ENCODE results near the gene BACE1-AS. TPM values are rescaled to one million over a fixed set of nuclear protein-coding genes. Genes with fewer than 3 reads are reported as not detected.
A peak's percentile ranks its signal among the peaks of the same experiment; 100 is the strongest.

BACE1-AS gene
- total and polyA plus RNA-seq, 4 donors: 1.9 to 9.5 (median 5.9) TPM

DNA sequence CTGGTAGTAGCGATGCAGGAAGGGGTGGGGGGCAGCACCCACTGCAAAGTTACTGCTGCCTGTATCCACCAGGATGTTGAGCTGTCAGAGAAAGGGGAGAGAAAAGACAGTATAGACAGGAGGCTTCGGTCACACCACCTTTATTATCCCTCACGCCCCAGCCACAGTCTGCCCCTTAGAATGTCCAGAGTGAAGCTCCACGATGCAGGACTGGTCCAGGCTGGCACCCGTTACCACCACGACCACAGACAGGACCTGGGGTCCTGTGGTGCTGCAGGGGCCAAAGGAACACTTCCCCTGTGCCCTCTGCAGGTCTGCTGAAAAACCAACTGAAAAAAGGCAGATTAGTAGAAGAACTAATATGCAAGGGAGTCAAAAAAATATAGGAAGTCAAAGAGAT is 5.7 kb downstream of the BACE1-AS start:
- no peak overlapping the region for H3K4me3 ChIP-seq
- no peak for ATAC-seq (ENCODE audit: insufficient read depth, low FRiP score)
- H3K9me3 ChIP-seq (ENCODE audit: control insufficient read depth in 4 of 4, insufficient read depth in 3 of 4, low read length in 3 of 4): no peaks in the 10 kb centered on the region
- peaks cover 4 to 20% (median 6%) of the 10 kb centered on the region in 4 donors for H3K36me3 ChIP-seq (ENCODE audit: control insufficient read depth in 4 of 4, insufficient read depth in 4 of 4, low read length in 4 of 4)
- no peak overlapping the region for H3K27ac ChIP-seq (ENCODE audit: low read depth in 1 of 2, low read length in 1 of 2)
- H3K9ac ChIP-seq (ENCODE audit: insufficient read depth in 1 of 2, low read length in 2 of 2): no peak overlapping the region
- TF ChIP-seq, protein P1, sequence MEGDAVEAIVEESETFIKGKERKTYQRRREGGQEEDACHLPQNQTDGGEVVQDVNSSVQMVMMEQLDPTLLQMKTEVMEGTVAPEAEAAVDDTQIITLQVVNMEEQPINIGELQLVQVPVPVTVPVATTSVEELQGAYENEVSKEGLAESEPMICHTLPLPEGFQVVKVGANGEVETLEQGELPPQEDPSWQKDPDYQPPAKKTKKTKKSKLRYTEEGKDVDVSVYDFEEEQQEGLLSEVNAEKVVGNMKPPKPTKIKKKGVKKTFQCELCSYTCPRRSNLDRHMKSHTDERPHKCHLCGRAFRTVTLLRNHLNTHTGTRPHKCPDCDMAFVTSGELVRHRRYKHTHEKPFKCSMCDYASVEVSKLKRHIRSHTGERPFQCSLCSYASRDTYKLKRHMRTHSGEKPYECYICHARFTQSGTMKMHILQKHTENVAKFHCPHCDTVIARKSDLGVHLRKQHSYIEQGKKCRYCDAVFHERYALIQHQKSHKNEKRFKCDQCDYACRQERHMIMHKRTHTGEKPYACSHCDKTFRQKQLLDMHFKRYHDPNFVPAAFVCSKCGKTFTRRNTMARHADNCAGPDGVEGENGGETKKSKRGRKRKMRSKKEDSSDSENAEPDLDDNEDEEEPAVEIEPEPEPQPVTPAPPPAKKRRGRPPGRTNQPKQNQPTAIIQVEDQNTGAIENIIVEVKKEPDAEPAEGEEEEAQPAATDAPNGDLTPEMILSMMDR (IDR thresholded peaks at IDR 0.05; ENCODE audit: control extremely low read depth, extremely low read depth): no peak
- DNase-seq: no peak
- 87 to 93% methylated on average over 6 of the region's 6 CpGs for WGBS, 2 donors
- peaks cover 0 to 17% (median 5%) of the 10 kb centered on the region in 5 donors for H3K4me1 ChIP-seq (ENCODE audit: control insufficient read depth in 5 of 5, insufficient read depth in 5 of 5, low read length in 5 of 5)
- H3K27me3 ChIP-seq (ENCODE audit: control insufficient read depth in 3 of 3, insufficient read depth in 3 of 3, low read length in 2 of 3): no peaks in the 10 kb centered on the region

DNA sequence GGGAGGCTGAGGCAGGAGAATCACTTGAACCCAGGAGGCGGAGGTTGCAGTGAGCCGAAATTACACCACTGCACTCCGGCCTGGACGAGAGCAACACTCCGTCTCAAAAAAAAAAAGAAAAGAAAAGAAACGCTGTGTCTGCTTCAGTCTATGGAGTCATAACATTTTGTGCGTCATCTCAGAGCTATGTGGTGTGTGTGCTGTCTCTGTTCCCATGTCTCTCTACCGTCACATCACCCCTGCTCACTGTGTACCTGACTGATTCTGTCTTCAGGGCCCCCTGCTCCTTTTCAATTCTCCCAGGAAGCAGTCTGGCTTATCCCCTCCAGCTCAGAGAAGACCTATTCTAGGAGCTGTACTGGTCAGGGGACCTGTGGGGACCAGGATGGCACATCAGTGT is 7.0 kb downstream of the BACE1-AS start:
- TF ChIP-seq, protein P1 (IDR thresholded peaks at IDR 0.05; ENCODE audit: control extremely low read depth, extremely low read depth): no peak
- H3K9ac ChIP-seq (ENCODE audit: insufficient read depth in 1 of 2, low read length in 2 of 2): no peak overlapping the region
- H3K9me3 ChIP-seq (ENCODE audit: control insufficient read depth in 4 of 4, insufficient read depth in 3 of 4, low read length in 3 of 4): no peaks in the 10 kb centered on the region
- no peaks in the 10 kb centered on the region for H3K27me3 ChIP-seq (ENCODE audit: control insufficient read depth in 3 of 3, insufficient read depth in 3 of 3, low read length in 2 of 3)
- H3K4me1 ChIP-seq (ENCODE audit: control insufficient read depth in 5 of 5, insufficient read depth in 5 of 5, low read length in 5 of 5): peaks cover 0 to 17% (median 5%) of the 10 kb centered on the region in 5 donors
- DNase-seq (no peak), ATAC-seq (ENCODE audit: insufficient read depth, low FRiP score) (no peak)
- 97 to 98% methylated on average over 8 of the region's 8 CpGs for WGBS, 2 donors
- H3K27ac ChIP-seq (ENCODE audit: low read depth in 1 of 2, low read length in 1 of 2): no peak overlapping the region
- peaks cover 0 to 13% (median 5%) of the 10 kb centered on the region in 4 donors for H3K36me3 ChIP-seq (ENCODE audit: control insufficient read depth in 4 of 4, insufficient read depth in 4 of 4, low read length in 4 of 4)
- H3K4me3 ChIP-seq: no peak overlapping the region

DNA sequence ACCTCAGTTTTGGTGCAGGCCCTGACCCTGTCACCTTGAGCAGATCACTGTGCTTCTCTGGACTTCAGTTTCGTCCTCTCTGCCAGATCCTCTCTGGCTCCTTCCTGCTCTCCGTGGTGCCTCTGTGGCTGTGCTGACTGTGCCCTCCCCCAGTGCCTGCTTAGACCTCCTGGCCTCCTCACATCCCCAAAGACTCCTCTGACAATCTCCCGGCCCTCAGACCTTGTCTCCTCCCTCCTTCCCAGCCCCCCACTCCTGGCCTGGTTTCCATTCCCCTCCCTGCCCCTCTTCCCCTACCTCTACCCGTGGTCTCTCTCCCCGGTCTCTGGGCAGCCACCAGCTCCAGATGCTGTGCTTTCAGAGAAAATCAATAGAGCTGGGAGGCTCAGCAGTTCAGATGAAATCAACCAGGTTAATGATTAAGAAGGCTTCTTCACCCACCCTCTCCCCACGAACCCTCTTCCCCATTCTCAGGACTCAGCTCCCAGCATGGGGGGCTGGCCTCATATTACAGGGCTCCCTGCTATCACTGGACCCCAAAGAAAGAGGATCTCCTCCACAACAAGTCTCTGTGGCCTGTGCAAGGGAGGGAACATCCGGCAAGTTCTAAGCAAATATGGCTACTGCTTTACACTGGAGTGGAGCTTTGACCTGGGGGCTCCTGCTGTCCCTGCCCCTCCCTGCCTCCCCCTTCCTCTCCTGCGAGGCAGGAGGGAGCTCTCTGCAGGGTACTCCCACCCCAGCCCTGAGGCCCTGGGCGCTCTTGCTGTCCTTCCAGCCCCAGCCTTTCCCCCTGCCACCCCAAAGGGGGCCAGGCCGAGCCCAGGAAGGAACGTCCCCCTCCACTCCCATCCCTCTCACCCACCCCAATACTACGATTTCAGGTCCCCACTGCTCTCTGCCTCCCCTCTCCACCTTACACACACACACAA is 8.5 kb downstream of the BACE1-AS start:
- no peak overlapping the region for H3K4me3 ChIP-seq
- no peaks in the 10 kb centered on the region for H3K27me3 ChIP-seq (ENCODE audit: control insufficient read depth in 3 of 3, insufficient read depth in 3 of 3, low read length in 2 of 3)
- peak overlapping the region; percentile 19 to 59 for H3K9ac ChIP-seq (ENCODE audit: insufficient read depth in 1 of 2, low read length in 2 of 2)
- no peaks in the 10 kb centered on the region for H3K9me3 ChIP-seq (ENCODE audit: control insufficient read depth in 4 of 4, insufficient read depth in 3 of 4, low read length in 3 of 4)
- TF ChIP-seq, protein P1 (IDR thresholded peaks at IDR 0.05; ENCODE audit: control extremely low read depth, extremely low read depth): no peak
- H3K36me3 ChIP-seq (ENCODE audit: control insufficient read depth in 4 of 4, insufficient read depth in 4 of 4, low read length in 4 of 4): peaks cover 0 to 11% (median 3%) of the 10 kb centered on the region in 4 donors
- no peak overlapping the region for H3K27ac ChIP-seq (ENCODE audit: low read depth in 1 of 2, low read length in 1 of 2)
- DNase-seq (peak in 2 of 3 donors; percentile 10 to 15), ATAC-seq (ENCODE audit: insufficient read depth, low FRiP score) (no peak)
- WGBS, 2 donors: 60 to 73% methylated on average over 9 to 12 of the region's 12 CpGs
- peaks cover 3 to 17% (median 6%) of the 10 kb centered on the region in 5 donors for H3K4me1 ChIP-seq (ENCODE audit: control insufficient read depth in 5 of 5, insufficient read depth in 5 of 5, low read length in 5 of 5)
